ENCODE data around the gene CADPS2.

The CADPS2 gene

DNA sequence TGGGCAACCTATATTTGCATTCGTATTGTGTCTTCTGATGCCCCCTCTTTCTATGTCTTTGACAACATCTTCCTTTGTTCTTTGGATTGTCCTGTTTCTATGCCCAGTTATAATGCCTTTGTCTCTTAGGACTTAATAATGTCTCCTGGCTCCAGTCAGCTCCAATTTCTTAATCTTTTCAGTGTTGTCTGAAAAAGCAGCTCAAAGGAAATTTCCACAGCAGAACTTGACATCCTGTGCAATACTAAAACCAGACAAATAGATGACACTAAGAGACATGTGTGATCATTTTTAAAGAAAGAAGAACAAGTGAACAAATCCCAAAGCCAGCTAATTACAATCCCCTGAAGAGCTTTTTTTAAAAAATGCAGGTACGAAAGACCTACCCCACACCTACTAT, 135.9 kb downstream of the CADPS2 start:
- H3K4me3 ChIP-seq (ENCODE audit: extremely low read depth, insufficient read depth, low read length, poor library complexity, severe bottlenecking) = no peak overlapping the region
- no peak overlapping the region for H3K27ac ChIP-seq (ENCODE audit: low read depth, low read length, severe bottlenecking)
- H3K36me3 ChIP-seq (ENCODE audit: control insufficient read depth, insufficient read depth, low read length) = no peaks in the 10 kb centered on the region
- no peaks in the 10 kb centered on the region for H3K4me1 ChIP-seq (ENCODE audit: control insufficient read depth, insufficient read depth, low read length, poor library complexity, severe bottlenecking)
- WGBS, 2 experiments (ENCODE audit: insufficient coverage in 2 of 2) = 100% methylated on average over 1 of the region's 2 CpGs; no CpG with 5 or more reads in 1 of the 2 experiments
- H3K9me3 ChIP-seq (ENCODE audit: control insufficient read depth, low read length) = no peaks in the 10 kb centered on the region

- 83 to 100% methylated on average over 1 of the region's 2 CpGs for WGBS, 2 experiments (ENCODE audit: insufficient coverage in 2 of 2)
- H3K36me3 ChIP-seq (ENCODE audit: control insufficient read depth, insufficient read depth, low read length) = no peaks in the 10 kb centered on the region
Measured at GRCh38 chr7:122748195-122748594, 138.1 kb downstream of the CADPS2 start.

GRCh38 chr7:122746948-122747347, 139.3 kb downstream of the CADPS2 start:
- no peaks in the 10 kb centered on the region for H3K9me3 ChIP-seq (ENCODE audit: control insufficient read depth, low read length)
- H3K4me1 ChIP-seq (ENCODE audit: control insufficient read depth, insufficient read depth, low read length, poor library complexity, severe bottlenecking) = no peaks in the 10 kb centered on the region
- no peaks in the 10 kb centered on the region for H3K36me3 ChIP-seq (ENCODE audit: control insufficient read depth, insufficient read depth, low read length)
- 70 to 100% methylated on average over 1 of the region's 2 CpGs for WGBS, 2 experiments (ENCODE audit: insufficient coverage in 2 of 2)
- no peak overlapping the region for H3K4me3 ChIP-seq (ENCODE audit: extremely low read depth, insufficient read depth, low read length, poor library complexity, severe bottlenecking)
- no peak overlapping the region for H3K27ac ChIP-seq (ENCODE audit: low read depth, low read length, severe bottlenecking)

More at GRCh38 chr7:122748195-122748594, 138.1 kb downstream of the CADPS2 start:
- no peak overlapping the region for H3K27ac ChIP-seq (ENCODE audit: low read depth, low read length, severe bottlenecking)
- H3K4me1 ChIP-seq (ENCODE audit: control insufficient read depth, insufficient read depth, low read length, poor library complexity, severe bottlenecking) = no peaks in the 10 kb centered on the region
- H3K9me3 ChIP-seq (ENCODE audit: control insufficient read depth, low read length) = no peaks in the 10 kb centered on the region
- no peak overlapping the region for H3K4me3 ChIP-seq (ENCODE audit: extremely low read depth, insufficient read depth, low read length, poor library complexity, severe bottlenecking)

DNA sequence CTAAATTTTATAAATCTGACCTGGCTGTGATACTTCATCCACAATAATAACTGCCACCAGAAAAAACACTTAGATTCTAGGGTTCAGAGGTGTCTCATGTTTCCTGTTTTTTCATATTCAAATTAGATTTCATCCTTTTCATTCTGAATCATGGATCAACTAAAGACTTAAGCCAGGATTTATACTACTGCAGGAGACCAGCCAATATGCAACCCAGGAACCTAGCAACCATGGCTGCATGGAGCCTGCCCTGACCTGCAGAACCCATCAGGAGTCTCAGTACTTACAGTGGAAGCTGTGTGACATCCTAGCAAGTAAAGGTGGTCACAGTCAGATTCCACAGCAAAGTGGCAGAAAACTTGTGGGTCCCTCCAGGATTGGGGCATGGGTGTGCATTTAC, 143.0 kb downstream of the CADPS2 start:
- Histone ChIP-seq H3K4me1 (ENCODE audit: control insufficient read depth, insufficient read depth, low read length, poor library complexity, severe bottlenecking) (no peaks in the 10 kb centered on the region), H3K27ac (ENCODE audit: low read depth, low read length, severe bottlenecking) (no peak overlapping the region), H3K36me3 (ENCODE audit: control insufficient read depth, insufficient read depth, low read length) (no peaks in the 10 kb centered on the region), H3K9me3 (ENCODE audit: control insufficient read depth, low read length) (no peaks in the 10 kb centered on the region), H3K4me3 (ENCODE audit: extremely low read depth, insufficient read depth, low read length, poor library complexity, severe bottlenecking) (no peak overlapping the region)

GRCh38 chr7:122738947-122739346, 147.3 kb downstream of the CADPS2 start:
- no peaks in the 10 kb centered on the region for H3K9me3 ChIP-seq (ENCODE audit: control insufficient read depth, low read length)
- H3K4me3 ChIP-seq (ENCODE audit: extremely low read depth, insufficient read depth, low read length, poor library complexity, severe bottlenecking) = no peak overlapping the region
- 66 to 86% methylated on average over 2 of the region's 2 CpGs for WGBS, 2 experiments (ENCODE audit: insufficient coverage in 2 of 2)
- H3K4me1 ChIP-seq (ENCODE audit: control insufficient read depth, insufficient read depth, low read length, poor library complexity, severe bottlenecking) = no peaks in the 10 kb centered on the region
- no peaks in the 10 kb centered on the region for H3K36me3 ChIP-seq (ENCODE audit: control insufficient read depth, insufficient read depth, low read length)
- H3K27ac ChIP-seq (ENCODE audit: low read depth, low read length, severe bottlenecking) = no peak overlapping the region

GRCh38 chr7:122736183-122736582, 150.1 kb downstream of the CADPS2 start:
- Histone ChIP-seq H3K4me3 (ENCODE audit: extremely low read depth, insufficient read depth, low read length, poor library complexity, severe bottlenecking) (no peak overlapping the region), H3K27ac (ENCODE audit: low read depth, low read length, severe bottlenecking) (no peak overlapping the region), H3K9me3 (ENCODE audit: control insufficient read depth, low read length) (no peaks in the 10 kb centered on the region), H3K4me1 (ENCODE audit: control insufficient read depth, insufficient read depth, low read length, poor library complexity, severe bottlenecking) (no peaks in the 10 kb centered on the region), H3K36me3 (ENCODE audit: control insufficient read depth, insufficient read depth, low read length) (no peaks in the 10 kb centered on the region)
- 67 to 100% methylated on average over 1 of the region's 1 CpG for WGBS, 2 experiments (ENCODE audit: insufficient coverage in 2 of 2)

DNA sequence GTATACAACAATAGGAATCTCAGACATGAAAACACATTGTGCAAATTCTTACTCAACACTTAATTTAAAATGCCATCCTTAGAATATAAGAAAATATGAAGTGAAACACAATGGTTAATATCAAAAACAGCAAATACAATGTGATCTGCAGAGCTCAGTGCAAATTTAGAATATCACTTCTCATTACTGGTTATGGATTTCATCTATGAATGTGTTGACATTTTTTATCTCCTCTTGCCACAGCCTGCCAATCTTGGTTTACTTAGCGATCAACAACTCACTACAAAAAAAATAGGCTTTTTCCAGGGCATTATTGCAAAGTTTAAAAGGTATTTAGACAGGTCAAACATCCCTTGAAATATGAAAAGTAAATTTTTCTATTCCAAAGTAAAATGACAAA, 158.5 kb downstream of the CADPS2 start:
- no peaks in the 10 kb centered on the region for H3K36me3 ChIP-seq (ENCODE audit: control insufficient read depth, insufficient read depth, low read length)
- H3K4me3 ChIP-seq (ENCODE audit: extremely low read depth, insufficient read depth, low read length, poor library complexity, severe bottlenecking) = no peak overlapping the region
- no CpG with 5 or more reads among the region's 1 CpG for whole genome bisulfite sequencing, 2 experiments (ENCODE audit: insufficient coverage in 2 of 2)
- no peaks in the 10 kb centered on the region for H3K9me3 ChIP-seq (ENCODE audit: control insufficient read depth, low read length)
- H3K4me1 ChIP-seq (ENCODE audit: control insufficient read depth, insufficient read depth, low read length, poor library complexity, severe bottlenecking) = no peaks in the 10 kb centered on the region
- H3K27ac ChIP-seq (ENCODE audit: low read depth, low read length, severe bottlenecking) = no peak overlapping the region

DNA sequence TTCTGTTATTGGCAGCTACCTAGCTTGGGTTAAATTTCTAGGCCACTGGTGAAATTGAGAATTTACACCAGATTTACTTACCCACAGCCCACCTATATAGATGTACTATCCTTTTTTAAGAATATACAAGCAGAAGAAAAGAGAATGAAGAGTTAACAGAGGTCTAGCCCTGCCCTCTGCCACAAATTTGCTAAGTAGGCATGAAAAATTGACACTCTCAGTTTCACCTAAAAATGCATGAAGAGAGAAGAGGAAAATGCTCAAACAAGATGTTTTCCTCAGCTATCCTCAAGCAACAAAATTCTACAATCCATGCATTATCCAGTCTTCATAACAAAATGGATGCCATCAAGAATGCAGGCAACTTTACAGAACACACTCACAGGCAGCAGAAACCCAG, 158.9 kb downstream of the CADPS2 start:
- H3K27ac ChIP-seq (ENCODE audit: low read depth, low read length, severe bottlenecking) = no peak overlapping the region

DNA sequence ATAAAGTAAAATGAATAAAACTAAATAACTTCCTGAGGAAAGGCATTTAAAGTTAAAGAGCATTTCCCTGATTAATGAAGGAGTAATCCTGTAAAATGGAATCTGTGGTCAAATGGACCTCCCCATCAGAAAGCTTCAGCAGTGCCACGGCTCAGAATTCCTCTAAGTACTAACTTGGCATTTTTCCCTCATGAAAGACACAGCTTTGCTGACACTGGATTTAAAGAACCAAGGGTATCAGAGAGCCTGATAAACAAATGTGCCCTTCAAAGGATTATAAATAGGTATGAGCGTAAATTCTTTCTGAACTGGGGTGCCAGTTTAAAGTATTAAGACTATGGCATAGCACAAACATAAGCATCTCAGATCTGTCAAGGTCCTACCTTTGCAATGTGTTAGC, 159.4 kb downstream of the CADPS2 start:
- H3K4me3 ChIP-seq (ENCODE audit: extremely low read depth, insufficient read depth, low read length, poor library complexity, severe bottlenecking) = no peak overlapping the region
- no peak overlapping the region for H3K27ac ChIP-seq (ENCODE audit: low read depth, low read length, severe bottlenecking)
- H3K4me1 ChIP-seq (ENCODE audit: control insufficient read depth, insufficient read depth, low read length, poor library complexity, severe bottlenecking) = no peaks in the 10 kb centered on the region
- H3K9me3 ChIP-seq (ENCODE audit: control insufficient read depth, low read length) = no peaks in the 10 kb centered on the region
- WGBS, 2 experiments (ENCODE audit: insufficient coverage in 2 of 2) = 100% methylated on average over 1 of the region's 2 CpGs; no CpG with 5 or more reads in 1 of the 2 experiments
- no peaks in the 10 kb centered on the region for H3K36me3 ChIP-seq (ENCODE audit: control insufficient read depth, insufficient read depth, low read length)

More for the DNA sequence above, 158.9 kb downstream of the CADPS2 start:
- H3K9me3 ChIP-seq (ENCODE audit: control insufficient read depth, low read length) = no peaks in the 10 kb centered on the region
- no peaks in the 10 kb centered on the region for H3K4me1 ChIP-seq (ENCODE audit: control insufficient read depth, insufficient read depth, low read length, poor library complexity, severe bottlenecking)
- no peak overlapping the region for H3K4me3 ChIP-seq (ENCODE audit: extremely low read depth, insufficient read depth, low read length, poor library complexity, severe bottlenecking)
- no peaks in the 10 kb centered on the region for H3K36me3 ChIP-seq (ENCODE audit: control insufficient read depth, insufficient read depth, low read length)

- Histone ChIP-seq H3K4me1 (ENCODE audit: control insufficient read depth, insufficient read depth, low read length, poor library complexity, severe bottlenecking) (no peaks in the 10 kb centered on the region), H3K36me3 (ENCODE audit: control insufficient read depth, insufficient read depth, low read length) (no peaks in the 10 kb centered on the region), H3K9me3 (ENCODE audit: control insufficient read depth, low read length) (no peaks in the 10 kb centered on the region), H3K4me3 (ENCODE audit: extremely low read depth, insufficient read depth, low read length, poor library complexity, severe bottlenecking) (no peak overlapping the region), H3K27ac (ENCODE audit: low read depth, low read length, severe bottlenecking) (no peak overlapping the region)
- no CpG with 5 or more reads among the region's 4 CpGs for WGBS, 2 experiments (ENCODE audit: insufficient coverage in 2 of 2)
Measured at GRCh38 chr7:122724366-122724765, 161.9 kb downstream of the CADPS2 start.

DNA sequence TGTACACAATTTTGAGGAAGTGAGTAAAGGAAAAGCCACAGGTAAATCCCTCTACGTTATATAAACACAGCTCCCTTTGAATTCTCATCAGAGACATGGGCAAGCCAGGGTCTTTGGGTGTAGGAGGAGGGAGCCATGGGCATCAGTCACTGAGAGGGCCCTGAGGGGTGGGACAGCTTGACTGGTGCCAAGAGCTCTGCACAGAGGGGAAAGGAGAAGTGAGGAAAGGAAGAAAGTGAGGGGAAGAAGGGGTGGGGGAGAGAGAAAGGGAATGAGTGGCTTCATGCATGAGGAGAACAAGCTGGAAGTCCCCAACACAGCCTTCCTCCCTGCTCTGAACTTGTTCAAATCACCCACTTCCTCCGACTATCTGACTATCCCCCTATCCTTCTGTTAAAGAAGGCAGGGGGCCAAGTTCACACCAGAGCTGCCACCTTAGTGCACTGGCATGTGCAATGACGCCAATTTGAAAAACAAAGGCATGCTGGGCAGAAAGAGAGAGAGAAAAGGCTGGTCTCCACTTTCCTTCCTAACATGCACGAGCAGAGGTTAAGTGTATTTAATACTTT, 167.2 kb downstream of the CADPS2 start:
- Histone ChIP-seq H3K4me1 (ENCODE audit: control insufficient read depth, insufficient read depth, low read length, poor library complexity, severe bottlenecking) (no peaks in the 10 kb centered on the region), H3K9me3 (ENCODE audit: control insufficient read depth, low read length) (no peaks in the 10 kb centered on the region), H3K27ac (ENCODE audit: low read depth, low read length, severe bottlenecking) (no peak overlapping the region), H3K4me3 (ENCODE audit: extremely low read depth, insufficient read depth, low read length, poor library complexity, severe bottlenecking) (no peak overlapping the region), H3K36me3 (ENCODE audit: control insufficient read depth, insufficient read depth, low read length) (no peaks in the 10 kb centered on the region)
- WGBS, 2 experiments (ENCODE audit: insufficient coverage in 2 of 2) = no CpG with 5 or more reads among the region's 4 CpGs
